Measurements from ENCODE around the gene RNASEH2B.

DNA sequence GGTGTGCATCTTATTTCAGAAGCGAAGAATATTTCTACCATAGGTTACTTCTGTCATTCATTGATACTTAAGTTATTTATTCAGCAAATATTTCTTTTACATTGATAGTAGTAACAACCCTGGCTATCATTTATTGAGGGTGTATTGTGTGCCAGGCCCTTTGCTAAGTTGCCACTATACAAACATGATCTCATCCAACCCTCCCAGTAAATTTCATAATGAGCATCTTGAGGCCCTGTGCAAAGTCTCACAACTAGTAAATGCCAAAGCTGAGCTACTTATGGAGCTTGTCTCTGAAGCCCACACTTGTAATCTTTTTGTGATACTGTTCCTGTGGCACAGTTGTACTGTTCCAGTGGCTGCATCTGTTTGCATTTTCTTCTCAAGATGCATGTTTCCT, 36.1 kb downstream of the RNASEH2B start:
- TF ChIP-seq, protein P1, sequence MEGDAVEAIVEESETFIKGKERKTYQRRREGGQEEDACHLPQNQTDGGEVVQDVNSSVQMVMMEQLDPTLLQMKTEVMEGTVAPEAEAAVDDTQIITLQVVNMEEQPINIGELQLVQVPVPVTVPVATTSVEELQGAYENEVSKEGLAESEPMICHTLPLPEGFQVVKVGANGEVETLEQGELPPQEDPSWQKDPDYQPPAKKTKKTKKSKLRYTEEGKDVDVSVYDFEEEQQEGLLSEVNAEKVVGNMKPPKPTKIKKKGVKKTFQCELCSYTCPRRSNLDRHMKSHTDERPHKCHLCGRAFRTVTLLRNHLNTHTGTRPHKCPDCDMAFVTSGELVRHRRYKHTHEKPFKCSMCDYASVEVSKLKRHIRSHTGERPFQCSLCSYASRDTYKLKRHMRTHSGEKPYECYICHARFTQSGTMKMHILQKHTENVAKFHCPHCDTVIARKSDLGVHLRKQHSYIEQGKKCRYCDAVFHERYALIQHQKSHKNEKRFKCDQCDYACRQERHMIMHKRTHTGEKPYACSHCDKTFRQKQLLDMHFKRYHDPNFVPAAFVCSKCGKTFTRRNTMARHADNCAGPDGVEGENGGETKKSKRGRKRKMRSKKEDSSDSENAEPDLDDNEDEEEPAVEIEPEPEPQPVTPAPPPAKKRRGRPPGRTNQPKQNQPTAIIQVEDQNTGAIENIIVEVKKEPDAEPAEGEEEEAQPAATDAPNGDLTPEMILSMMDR (conservative IDR thresholded peaks at IDR 0.05; ENCODE audit: low read length) = no peak
- TF ChIP-seq EZH2phosphoT487 (IDR thresholded peaks at IDR 0.05; ENCODE audit: borderline replicate concordance, low read depth, low read length) = no peak
